Activated T-cell treated with anti-CD3 and anti-CD28 coated beads, Interleukin-2, amount 50 U/mL, for 1 hour (primary cell): ENCODE results near the gene GTF2F1.
"Not testable (repeated sequence)": the region's sequence is repeated elsewhere in the genome, so short reads cannot be mapped to it uniquely, and the experiment has no call there.

ENCODE experiments used
- DNase-seq: peaks from one replicate; pipeline ENCODE4 v3.0.0-alpha.2; 2020

The GTF2F1 gene

GRCh38 chr19:6417713-6418561, 25.0 kb upstream of the GTF2F1 start:
- no peak for DNase-seq

- DNase-seq: no peak
These were observed 23.9 kb upstream of the GTF2F1 start for GRCh38 chr19:6416658-6417405.

GRCh38 chr19:6415591-6416190, 22.7 kb upstream of the GTF2F1 start:
- DNase-seq: no peak

- DNase-seq: no peak
These were observed 22.0 kb upstream of the GTF2F1 start for GRCh38 chr19:6414793-6415590.

- DNase-seq: no peak
These were observed 21.0 kb upstream of the GTF2F1 start for GRCh38 chr19:6413721-6414643.

GRCh38 chr19:6413291-6413690, 20.3 kb upstream of the GTF2F1 start:
- no peak for DNase-seq

GRCh38 chr19:6412447-6413091, 19.6 kb upstream of the GTF2F1 start:
- peak; percentile 60 for DNase-seq

GRCh38 chr19:6412061-6412446, 19.1 kb upstream of the GTF2F1 start:
- DNase-seq: no peak

- DNase-seq: no peak
These were observed 16.4 kb upstream of the GTF2F1 start for GRCh38 chr19:6409346-6409745.

GRCh38 chr19:6406401-6406800, 13.4 kb upstream of the GTF2F1 start:
- no peak for DNase-seq

GRCh38 chr19:6402837-6403608, 10.1 kb upstream of the GTF2F1 start:
- DNase-seq: no peak

GRCh38 chr19:6402058-6402457, 9.1 kb upstream of the GTF2F1 start:
- no peak for DNase-seq

GRCh38 chr19:6400062-6400944, 7.3 kb upstream of the GTF2F1 start:
- not testable (repeated sequence) for DNase-seq

GRCh38 chr19:6396305-6396704, 3.3 kb upstream of the GTF2F1 start:
- DNase-seq: no peak

- no peak for DNase-seq
These were observed 1.9 kb upstream of the GTF2F1 start for GRCh38 chr19:6394831-6395230.

GRCh38 chr19:6393983-6394412, 1.0 kb upstream of the GTF2F1 start:
- DNase-seq: no peak

GRCh38 chr19:6392221-6393073, 517 bp downstream of the GTF2F1 start:
- no peak for DNase-seq

GRCh38 chr19:6387372-6387771, 5.6 kb downstream of the GTF2F1 start:
- no peak for DNase-seq
